GM13977 (cell line): Measurements from ENCODE around the gene DIAPH1.
A peak's percentile ranks its signal among the peaks of the same experiment; 100 is the strongest.

ENCODE experiments used
- DNase-seq: peaks from one replicate; pipeline ENCODE4 v3.0.0; 2012; ENCODE audit warnings: low spot score
- CTCF ChIP-seq: IDR thresholded peaks from 2 replicates; pipeline ENCODE4 v1.5.1; 2012; ENCODE audit warnings: mild to moderate bottlenecking, control low read depth; ENCODE audit not compliant: insufficient read depth; ENCODE audit errors: extremely low read depth, missing control alignments
- in situ Hi-C: fragments of 300-500 bp; cut with MboI; formaldehyde crosslinking; loops from one replicate; pipeline ENCODE4 v1.12.0; 2022; ENCODE audit warnings: low sequenced_read_pairs, low pct_unique_long_range_greater_than_20kb, mixed read lengths, inconsistent platforms; ENCODE audit not compliant: unreplicated experiment

Gene DIAPH1

DNA sequence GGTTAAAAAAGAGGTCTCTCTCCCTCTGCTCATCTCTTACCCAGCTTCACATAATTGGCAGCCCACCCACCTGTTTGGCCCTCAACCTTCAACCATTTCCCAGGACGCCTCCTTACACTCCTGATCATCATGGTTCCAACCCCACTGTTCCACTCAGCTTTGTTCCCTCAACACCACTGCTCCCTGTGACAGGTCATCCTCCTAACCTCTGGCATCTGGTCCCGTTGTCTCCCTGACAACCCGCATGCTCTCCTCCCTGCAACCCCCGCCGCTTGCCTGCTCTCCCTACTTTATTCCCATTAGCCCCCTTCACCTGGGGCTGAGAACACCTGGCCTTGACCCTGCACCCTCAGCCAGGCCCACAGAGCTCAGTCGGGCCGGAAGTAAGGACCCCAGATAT, 117.0 kb downstream of the DIAPH1 start:
- TF ChIP-seq CTCF = no peak

DNA sequence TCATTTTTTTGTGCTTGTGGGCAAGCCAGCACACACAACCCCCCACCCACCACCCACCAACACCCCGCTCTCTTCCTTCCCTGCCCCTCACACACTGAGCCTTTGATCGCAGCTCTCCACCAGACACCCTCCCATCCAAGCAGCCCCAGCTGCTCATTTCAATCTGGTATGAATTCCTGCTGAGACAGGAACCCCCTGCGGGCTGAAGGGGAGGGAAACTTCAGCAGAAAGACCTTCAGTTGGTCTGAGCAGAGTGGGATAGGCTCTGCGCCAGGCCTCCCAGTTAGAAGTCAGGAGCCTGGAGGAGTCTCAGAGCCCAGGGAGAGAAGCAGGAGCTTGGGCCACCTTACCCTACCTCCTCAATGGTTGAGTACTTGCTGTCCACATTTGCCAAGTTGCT, 122.8 kb downstream of the DIAPH1 start:
- DNase-seq = no peak
- in situ Hi-C loops = no loop called here
- no peak for TF ChIP-seq CTCF

More for the DNA sequence above, 117.0 kb downstream of the DIAPH1 start:
- in situ Hi-C loops = no loop called here
- DNase-seq = no peak

- no peak for TF ChIP-seq CTCF
- in situ Hi-C loops = no loop called here
- no peak for DNase-seq
These were observed 123.4 kb downstream of the DIAPH1 start for GRCh38 chr5:141495453-141495811.

DNA sequence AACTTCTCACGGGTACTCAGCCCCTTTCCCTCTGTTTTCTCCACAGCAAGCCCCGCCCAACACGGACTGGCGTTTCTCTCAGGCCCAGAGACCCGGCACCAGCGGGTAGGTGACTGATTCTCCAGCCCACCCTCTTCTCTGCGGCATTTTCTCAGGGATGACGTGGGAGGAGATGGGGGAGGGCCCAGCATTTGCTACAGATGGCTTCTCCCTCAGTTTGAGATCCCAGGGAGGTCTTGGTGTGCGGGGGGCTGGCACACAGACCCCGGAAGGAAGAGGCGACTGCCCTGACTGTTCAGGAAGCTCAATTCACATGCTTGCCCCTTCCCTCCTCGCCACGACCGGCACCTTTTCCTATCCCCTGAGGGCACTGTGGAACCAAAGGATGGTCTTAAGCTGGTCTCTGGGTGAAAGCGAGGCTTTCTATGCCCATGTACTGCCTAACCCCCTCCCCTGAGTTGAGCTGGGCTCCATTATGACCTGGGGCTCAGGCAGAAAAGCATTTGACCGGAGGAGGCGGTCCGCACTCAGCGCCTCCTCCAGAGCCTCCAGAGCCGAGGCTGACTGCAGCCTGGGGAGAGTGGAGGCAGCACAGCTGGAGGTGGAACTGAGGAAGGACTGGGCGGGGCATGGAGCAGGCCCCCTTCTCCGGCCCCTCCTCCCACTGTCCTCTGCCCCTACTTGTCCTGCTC, 123.9 kb downstream of the DIAPH1 start:
- TF ChIP-seq CTCF = no peak
- no peak for DNase-seq
- in situ Hi-C loops = no loop called here

- no peak for TF ChIP-seq CTCF
- in situ Hi-C loops = no loop called here
- no peak for DNase-seq
These were observed 125.0 kb downstream of the DIAPH1 start for GRCh38 chr5:141493500-141494422.

DNA sequence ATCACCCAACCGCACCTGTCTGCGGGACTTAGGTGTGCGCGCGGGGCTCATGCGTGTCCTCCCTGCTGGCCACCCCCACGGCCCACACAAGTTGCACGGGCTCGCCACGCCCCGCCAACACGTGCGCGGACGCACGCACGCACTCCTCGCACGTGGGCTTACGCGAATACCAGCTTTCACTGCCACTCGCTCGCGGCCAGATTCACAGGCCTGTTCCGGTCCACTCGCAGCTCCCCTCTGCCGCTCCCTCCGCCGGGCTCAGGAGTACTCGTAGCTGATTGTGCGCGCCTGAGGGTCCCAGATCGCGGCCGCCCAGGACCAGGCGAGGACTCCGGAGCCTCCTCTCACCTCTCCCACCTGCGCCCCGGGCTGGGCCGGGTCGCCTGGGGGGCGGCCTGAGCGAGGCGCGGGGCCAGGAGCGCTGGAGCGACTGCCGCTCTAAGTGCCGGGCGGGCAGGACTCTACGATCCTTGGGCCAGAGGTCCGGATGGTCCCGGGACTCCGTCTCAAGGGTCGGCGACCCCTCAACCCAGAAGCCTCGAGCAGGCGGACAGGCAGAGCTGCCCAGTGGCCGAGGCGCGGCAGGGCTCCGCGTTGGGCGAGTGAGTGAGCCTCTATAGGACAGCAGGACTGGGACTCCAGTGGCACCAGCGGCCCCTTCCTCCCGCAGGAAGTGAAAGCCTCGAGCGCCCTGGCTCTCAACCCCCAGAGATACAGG, 126.5 kb downstream of the DIAPH1 start:
- no peak for TF ChIP-seq CTCF
- in situ Hi-C loops = no loop called here
- DNase-seq = peak; percentile 61
